ENCODE data around the gene ERF.

The ERF gene

GRCh38 chr19:42217520-42218437, 37.1 kb downstream of the ERF start, which contains the start of gene DEDD2:
Gene DEDD2, minus strand, starts transcription at chr19:42217677. Its CDS starts 670 bp downstream, at chr19:42217007.
- in situ Hi-C loops (cut with HindIII; ENCODE audit: low sequenced_read_pairs): no loop called here

- in situ Hi-C loops (cut with HindIII; ENCODE audit: low sequenced_read_pairs): no loop called here
These were observed 38.0 kb downstream of the ERF start for GRCh38 chr19:42216653-42217519.

GRCh38 chr19:42214810-42215485, 40.0 kb downstream of the ERF start:
- in situ Hi-C loops (cut with HindIII; ENCODE audit: low sequenced_read_pairs): no loop called here

DNA sequence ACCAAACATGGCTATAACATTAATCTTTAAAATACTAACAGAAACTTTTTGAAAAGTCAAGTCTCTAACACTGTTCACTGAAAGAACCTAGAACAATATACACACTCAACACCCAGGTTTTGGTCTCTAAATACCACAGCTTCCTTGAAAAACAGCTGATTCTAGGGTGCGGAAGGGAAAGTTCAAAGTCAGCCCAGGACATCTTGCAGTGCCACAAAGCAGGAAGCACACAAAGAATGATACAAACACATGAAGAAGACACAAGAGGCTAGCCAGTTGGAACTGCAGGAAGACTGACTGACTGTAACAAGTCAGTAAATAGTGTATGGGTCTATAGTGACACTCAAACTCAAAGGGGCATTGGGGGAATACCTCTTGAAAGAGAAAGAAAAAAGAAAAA, 42.0 kb downstream of the ERF start:
- in situ Hi-C loops (cut with HindIII; ENCODE audit: low sequenced_read_pairs): no loop called here

DNA sequence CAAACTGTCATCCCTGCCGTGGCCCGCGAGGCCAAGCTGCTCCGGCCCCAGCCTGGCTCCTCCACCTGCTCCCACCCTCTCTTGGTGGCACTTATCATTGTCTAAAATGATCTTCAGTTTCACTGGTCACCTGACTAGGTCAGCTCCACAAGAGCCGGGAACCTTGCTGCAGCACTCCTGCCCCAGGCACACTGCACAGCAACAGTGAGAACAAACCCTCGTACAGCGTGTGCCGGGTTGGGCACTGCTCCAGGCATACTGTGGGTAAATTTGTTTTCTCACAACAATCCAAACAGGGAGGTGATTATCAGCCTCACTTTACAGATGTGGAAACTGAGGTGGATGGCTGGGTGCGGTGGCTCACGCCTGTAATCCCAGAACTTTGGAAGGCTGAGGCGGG, 46.3 kb downstream of the ERF start:
- in situ Hi-C loops (cut with HindIII; ENCODE audit: low sequenced_read_pairs): no loop called here

- in situ Hi-C loops (cut with HindIII; ENCODE audit: low sequenced_read_pairs): no loop called here
These were observed 47.1 kb downstream of the ERF start for GRCh38 chr19:42207767-42208271.

DNA sequence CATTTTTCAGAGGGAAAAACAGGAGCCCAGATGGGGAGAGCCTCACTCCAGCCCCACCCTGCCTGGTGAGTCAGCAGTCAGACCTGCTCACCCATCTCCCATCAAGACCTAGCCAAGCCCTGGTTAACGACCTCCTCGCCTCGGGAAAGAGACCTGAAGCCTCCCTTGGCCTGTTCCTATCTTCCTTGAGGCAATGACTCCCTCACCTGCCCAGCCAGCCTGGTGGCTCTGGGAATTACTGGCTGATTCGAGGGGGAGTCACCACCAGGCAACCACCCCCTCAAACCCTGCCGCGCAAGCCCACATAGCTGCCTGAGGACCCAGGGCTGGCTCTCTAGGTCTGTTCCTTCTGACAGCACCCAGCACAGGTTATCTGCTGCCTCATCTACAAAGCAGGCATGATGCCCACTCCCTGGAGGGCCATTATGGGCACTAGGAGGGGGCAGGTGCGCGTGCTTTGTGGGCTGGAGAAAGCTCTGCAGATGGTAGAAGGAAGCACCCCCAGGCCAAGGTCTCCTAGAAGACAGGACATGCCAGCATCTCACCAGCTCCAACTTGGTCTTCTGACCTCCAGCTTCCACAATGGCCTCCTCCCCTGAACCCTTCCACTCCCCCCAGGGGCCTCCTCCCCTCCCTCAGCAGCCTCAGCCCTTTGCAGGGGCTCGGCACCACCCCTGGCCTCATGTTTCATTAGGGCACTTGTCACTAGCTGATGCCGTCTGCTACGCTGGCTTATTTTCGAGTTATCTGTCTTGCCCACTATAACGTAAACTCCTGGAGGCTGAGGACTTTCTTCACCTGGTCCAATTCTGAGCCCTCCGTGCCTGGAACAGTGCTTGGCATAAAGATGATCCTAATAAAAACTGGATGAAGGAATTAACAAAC, 47.8 kb downstream of the ERF start:
- in situ Hi-C loops (cut with HindIII; ENCODE audit: low sequenced_read_pairs): no loop called here

GRCh38 chr19:42204664-42205063, 50.3 kb downstream of the ERF start:
- in situ Hi-C loops (cut with HindIII; ENCODE audit: low sequenced_read_pairs): no loop called here

DNA sequence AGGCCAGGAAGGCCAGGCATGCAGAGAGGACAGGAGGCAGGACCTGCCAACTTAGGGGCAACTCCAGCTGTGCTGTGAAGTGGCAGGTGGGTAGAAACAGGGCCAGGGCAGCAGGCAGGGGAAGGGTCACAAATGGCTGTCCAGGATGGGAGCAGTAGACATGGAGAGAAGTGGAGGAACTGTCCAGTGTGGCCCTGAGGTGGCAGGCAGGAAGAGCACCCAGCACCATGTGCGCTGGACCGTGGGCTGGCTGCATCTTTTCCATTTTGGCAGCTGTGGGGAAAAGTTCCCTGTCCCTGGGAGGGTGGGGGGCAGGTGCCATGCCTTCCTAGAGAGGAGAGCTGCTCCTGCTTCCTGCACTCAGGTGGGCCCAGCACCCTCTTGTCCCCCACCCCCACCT, 51.2 kb downstream of the ERF start:
- in situ Hi-C loops (cut with HindIII; ENCODE audit: low sequenced_read_pairs): no loop called here

DNA sequence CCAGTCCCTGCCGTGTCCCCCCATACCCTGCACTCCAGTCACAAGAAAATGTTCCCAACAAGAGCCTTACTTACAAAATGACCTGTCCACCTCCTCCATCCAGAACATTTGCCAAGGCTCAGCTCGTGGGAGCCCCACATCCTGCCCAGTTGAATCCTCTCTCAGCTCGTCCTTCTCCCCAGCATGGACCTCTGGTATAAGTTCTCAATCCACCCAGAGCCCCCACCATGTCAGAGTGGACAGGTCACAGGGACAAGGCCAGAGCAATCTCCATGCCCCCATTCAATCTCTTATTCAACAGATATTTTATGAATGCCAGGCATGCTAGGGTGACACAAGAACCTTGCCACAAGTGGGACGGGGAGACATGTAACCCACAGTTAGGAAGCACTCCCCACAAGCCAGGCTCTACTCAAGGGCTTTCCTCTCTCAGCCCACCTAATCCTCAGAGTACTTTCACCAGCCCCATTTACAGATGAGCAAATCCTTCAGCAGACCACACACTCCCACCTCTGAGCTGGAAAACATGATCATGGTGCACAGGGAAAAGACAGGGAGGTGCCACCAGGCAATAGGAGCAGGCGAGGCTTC, 52.5 kb downstream of the ERF start:
- in situ Hi-C loops (cut with HindIII; ENCODE audit: low sequenced_read_pairs): no loop called here

GRCh38 chr19:42201489-42202289, 53.2 kb downstream of the ERF start:
- in situ Hi-C loops (cut with HindIII; ENCODE audit: low sequenced_read_pairs): no loop called here

DNA sequence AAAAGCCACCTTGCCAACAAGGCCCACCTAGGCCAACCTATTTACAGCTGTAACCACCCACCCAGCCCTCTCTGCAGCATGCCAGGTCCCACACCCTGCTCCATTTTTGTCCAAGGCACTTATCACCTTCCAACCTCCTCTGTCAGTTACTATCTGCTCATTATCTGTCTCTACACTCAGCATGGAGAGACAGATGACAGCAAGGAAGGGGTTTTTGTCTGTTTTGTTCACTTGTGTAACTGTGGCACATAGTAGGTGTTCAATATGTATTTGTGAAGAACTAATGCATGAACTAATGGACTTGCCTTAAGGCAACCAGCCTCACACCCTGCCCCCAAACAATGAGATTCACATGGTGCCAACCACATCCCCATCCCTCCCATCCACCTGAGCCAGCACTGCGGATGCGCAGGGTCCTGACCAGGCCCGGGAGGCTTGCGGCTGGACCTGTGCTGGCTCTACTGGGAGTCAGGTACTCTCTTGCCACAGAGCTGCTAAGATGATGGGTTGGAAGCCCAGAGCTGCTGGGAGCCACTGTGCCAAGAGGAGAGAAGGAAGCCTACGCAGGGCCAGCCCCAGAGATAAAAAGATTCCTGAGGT, 54.7 kb downstream of the ERF start:
- in situ Hi-C loops (cut with HindIII; ENCODE audit: low sequenced_read_pairs): no loop called here

GRCh38 chr19:42199440-42200115, 55.4 kb downstream of the ERF start:
- in situ Hi-C loops (cut with HindIII; ENCODE audit: low sequenced_read_pairs): no loop called here

- in situ Hi-C loops (cut with HindIII; ENCODE audit: low sequenced_read_pairs): no loop called here
These were observed 56.1 kb downstream of the ERF start for GRCh38 chr19:42198676-42199439.
